ENCODE measurements around the gene IGF1.

IGF1 gene

DNA sequence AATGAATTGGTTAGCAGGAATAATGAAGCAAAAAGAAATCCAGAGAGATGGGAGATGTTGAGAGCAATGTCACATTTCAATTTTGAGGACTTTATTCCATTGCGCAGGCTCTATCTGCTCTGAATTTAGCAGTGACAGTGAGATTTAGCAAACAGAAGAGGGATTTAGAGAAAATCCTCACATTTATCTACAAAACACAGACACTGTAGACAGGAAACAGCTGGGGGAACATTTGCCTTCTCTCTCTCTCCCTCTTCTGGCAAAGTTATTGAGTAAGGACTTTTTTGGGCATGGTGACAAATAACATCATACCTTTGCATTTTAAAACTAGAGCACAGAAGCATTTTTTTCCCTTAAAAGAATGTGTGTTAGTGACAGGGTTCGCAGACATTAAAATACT, at the start of gene IGF1:
TSS of gene IGF1 (minus strand) at position 158 of the 400 bp plus-strand sequence. CDS start 182 bp downstream, outside the sequence.
- DNase-seq (ENCODE audit: low read depth in 3 of 3), result no peak

DNA sequence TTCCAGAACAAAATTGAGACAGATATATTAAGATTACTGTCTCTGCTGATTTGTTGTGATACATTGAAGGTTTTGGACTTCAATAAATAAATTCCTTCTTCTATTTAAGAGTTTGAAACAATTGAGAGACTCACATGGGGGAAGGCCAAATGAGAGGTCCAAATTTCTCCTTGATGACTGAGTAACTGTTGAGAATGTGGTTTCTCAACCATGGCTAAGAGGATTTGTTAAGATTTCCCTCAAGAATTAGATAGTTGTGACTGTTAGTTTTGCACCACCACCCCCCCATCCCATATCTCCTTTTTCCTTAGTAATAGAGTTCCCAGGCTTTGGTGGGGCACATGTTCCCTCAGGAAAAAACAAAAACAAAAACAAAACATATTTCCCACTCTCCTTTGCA, 47.7 kb upstream of the IGF1 start:
- DNase-seq (ENCODE audit: low read depth in 3 of 3), result no peak

DNA sequence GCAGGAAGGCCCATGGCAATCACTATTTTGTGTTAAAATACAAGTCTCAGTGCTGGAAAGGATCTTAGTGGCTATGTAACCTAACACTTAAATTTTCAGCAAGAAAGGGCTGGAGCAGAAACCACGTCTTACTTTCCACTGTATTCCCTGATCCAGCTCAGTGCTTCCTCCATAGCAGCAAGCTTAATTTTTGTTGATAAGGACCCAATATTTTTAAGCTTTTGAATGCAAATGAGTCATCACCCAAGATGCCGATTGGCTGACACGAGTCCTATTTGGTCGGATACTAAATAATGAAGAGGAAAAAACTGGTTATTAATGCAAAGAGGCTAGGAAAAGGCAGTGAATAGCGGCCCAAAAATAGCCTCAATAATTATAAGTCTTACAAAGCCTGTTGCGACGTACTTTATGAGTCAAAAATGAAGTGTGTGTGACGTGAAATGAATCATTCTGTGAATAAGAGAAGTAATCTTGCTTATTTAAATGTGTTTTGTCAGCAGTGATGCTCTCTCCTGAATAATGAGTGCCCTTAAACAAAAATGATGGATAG, 46.9 kb upstream of the IGF1 start:
- DNase-seq (ENCODE audit: low read depth in 3 of 3), result no peak

DNA sequence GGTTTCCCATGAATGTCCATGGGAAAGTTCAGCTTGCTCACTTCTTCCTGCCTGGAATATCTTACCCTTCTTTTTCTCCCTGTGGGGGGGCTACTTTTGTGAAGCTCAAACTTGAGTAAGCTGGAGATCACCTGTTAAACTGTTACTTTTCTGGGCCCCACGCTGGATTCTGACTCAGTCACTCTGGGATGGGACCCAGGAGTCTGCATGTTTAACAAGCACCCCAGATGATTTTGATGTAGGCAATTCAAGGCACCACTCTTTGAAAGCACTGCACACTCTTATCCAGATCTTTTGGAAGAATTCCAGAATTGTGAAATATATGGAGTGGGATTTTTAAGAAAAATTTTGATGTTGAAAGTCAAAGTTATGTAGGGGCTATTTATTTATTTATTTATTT, 46.3 kb upstream of the IGF1 start:
- DNase-seq (ENCODE audit: low read depth in 3 of 3), result no peak

DNA sequence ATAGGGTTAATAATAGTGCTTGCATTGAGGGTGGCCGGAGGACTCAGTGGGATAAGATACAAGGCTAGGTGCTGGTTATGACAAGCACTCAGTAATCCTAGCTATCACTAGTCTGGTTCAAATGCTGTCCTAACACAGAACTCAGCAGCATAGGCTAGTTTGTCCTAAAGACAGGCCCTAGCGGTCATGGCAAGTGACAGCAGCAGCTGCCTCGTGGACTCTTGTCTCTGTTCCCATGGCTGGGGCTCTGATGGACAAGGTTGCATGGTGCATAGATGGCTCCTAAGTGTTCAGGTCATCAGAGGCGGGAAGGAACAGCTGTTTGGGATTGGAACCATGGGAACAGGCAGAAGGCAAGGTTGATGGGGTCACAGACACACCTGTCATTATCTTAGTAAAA, 42.4 kb upstream of the IGF1 start:
- DNase-seq (ENCODE audit: low read depth in 3 of 3), result no peak

DNA sequence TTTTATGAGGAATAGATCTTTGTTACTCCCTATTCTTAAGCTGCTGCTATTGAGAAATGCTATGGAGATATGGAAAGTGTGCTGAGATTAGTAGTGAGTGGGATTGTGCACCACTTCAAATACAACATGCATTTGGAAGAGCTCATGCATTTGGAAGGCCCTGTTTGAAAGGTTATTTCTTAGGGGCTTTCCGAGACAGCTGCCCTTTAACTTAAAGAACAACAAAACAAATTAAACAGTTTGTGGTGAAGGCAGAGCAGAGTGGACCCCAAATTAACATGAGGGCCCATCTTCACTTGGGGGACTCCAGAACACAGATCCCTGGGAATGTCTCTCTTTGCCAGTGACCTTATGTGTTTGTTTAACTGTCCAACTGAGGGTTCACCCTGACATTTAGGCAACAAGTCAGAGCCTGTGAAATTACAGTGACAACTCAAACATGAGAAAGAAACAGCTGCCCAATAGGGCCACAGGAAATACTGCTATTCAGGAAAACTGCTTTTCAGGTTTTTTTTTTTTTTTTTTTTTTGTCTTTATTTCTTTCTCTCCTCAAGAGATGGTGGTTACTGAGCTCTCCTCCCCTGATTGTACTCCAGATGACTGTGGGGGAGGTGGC, 41.4 kb upstream of the IGF1 start:
- DNase-seq (ENCODE audit: low read depth in 3 of 3), result no peak

DNA sequence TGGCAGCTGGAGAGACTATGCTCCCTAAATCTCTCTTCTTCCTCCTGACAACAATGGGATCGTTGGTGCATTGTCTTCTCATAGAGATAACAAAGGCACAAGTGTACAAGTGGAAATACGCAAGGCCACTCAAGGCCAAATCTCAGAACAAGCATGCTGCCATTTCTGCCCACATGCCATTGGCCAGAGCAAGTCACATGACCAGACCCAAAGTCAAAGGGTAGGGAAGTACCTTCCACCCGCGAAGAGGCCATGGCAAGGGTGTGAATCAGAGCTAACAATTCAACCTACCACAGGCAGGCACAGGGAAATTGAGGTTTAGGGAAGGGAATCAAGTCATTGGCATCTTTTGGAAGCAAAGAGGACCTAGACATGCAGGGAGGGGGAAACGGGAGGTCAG, 38.5 kb upstream of the IGF1 start:
- DNase-seq (ENCODE audit: low read depth in 3 of 3), result no peak

DNA sequence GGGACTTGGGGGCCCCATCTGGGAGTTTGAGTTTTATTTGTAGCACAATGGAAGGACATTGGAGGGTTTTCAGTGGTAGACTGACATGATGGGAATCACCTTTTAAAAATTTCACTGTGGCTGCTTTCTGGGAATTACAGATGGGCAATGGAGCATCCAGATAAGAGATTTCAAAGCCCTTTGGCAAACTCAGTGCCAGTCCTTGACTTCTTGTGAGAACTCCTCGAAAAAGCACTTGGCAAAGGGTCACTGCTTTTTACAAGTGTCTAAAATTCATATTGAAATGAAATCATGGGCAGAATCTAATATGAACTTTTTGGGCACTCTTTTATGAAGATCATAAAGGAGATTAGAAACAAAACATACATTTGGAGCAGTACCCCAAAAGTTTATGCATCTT, 34.3 kb upstream of the IGF1 start:
- no peak for DNase-seq (ENCODE audit: low read depth in 3 of 3)

DNA sequence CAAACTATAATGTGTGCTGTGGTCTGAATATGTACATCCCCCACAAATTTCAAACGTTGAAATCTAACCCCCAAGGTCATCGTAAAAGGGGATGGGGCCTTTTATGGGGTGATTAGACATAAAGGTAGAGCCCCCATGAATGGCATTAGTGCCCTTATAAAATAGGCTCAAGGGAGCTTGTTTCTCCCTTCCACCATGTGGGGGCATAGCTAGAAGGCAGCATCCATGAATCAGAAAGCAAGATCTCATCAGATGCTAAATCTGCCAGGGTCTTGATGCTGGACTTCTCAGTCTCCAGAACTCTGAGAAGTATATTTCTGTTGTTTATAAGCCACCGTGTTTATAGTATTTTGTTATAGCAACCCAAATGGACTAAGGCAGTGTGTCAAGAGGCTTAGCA, 33.4 kb upstream of the IGF1 start:
- no peak for DNase-seq (ENCODE audit: low read depth in 3 of 3)

DNA sequence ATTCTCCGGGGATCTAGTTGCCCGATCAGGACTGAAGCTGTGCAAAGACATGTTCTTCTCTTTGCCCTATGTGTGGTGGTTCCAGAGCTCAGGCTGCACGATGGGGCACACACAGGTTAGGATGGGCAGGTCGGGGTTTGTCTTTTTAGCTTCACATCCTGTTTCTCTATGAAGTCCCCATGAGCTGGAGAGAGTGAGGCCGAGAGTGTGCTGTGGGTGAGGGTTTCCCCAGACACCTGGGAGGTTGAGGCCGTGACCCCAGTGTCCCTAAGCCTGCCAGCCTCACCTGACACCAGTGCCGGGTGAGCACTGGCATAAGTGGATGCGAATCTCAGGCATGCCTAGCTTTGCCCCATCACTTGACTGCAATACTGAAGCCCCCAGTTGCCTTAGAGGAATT, 32.9 kb upstream of the IGF1 start:
- no peak for DNase-seq (ENCODE audit: low read depth in 3 of 3)

DNA sequence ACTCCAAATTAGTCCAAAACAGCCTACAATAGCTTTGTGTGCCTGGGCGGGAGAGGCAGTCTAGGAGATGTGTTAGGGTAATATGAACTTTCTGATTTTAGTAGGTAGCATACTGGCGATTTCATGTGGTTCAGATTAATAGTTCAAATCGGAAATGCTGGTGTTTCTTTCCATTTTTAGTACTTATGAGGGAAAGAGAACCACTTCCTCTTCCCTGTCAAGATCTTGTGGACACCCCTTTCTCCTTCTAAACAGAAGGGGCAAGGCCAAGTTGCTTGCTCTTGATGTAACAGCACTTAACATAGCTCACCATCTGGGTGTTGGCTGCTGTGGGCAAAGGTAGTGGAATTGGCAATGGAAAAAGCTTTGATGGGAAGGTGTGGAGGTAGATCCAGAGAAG, 32.2 kb upstream of the IGF1 start:
- DNase-seq (ENCODE audit: low read depth in 3 of 3), result no peak

DNA sequence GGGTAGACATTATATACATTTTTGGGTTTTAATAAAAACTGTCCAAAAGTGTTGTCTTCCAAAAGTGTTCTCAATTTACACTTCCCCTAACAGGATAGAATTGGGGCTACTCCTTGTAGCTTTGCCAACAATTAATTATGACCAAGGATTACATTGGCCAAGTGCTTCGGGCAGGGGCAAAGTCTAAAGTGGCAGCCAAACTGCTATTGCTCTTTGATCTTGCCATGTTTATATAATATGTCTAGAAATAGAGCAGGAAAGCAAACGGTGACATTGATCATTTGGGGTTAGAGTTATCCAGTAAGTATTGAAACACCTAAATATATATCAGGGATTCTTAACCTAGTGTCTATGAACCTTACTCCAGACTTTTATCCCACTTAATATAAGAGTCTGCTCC, 31.2 kb upstream of the IGF1 start:
- DNase-seq (ENCODE audit: low read depth in 3 of 3), result no peak

DNA sequence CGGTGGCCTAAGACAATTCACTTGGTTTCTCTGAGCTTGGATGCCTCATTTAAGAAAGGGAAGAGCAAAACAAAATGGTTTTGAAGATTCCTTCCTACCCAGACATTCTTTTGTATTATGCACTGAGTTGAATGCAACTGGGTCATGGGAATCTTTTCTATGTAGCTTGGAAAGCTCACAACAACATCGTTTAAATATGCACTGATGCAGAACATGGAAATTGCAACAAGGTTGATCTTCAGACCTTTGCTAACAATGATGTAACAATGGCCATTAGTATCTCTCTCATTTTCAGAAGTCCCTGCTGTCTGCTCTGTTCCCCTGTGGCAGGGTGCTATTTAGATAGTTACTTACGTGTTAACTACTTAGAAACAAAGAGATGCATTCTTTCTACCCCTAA, 30.1 kb upstream of the IGF1 start:
- DNase-seq (ENCODE audit: low read depth in 3 of 3), result no peak

DNA sequence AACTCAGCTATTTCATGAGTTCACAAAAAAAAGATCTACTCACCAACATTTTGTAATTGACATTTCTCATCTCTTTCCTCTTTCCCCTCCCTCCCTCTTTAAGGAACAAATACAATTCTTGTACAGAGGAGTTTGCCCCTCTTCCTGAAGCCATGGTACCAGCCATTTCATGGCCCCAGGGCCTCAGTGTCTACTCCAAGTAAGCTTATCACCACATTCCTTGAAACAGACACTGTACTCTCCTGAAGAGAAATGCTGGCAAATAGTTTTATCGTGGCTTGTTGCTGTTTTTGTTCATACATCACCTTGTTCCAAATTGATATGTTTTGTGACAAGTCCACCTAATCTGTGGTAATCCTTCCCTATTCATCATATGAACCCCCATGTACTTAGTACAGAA, 29.7 kb upstream of the IGF1 start:
- no peak for DNase-seq (ENCODE audit: low read depth in 3 of 3)

DNA sequence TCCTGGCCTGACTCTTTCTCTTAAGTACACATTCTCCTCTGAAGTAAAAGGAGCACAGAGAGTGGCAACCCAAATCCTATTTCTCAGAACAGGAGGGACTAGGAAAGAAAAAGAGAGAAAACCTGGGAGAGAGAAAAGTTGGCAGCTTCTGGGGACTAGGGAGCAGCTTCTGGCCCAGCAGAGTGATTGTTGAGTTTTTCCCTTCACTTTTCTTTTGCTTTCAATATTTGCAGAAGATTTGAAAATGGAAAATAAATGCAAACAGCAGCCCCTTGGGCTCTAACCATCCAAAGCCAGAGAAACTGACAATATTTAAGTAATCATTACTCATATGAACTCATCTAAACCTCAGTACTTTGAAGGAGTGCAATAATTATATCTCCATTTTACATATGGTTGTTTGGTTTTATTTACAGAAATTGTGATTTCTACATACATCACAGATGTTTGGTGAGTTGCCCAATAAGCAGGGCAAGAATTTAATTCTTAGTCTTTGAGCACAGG, 28.8 kb upstream of the IGF1 start:
- DNase-seq (ENCODE audit: low read depth in 3 of 3), result no peak

DNA sequence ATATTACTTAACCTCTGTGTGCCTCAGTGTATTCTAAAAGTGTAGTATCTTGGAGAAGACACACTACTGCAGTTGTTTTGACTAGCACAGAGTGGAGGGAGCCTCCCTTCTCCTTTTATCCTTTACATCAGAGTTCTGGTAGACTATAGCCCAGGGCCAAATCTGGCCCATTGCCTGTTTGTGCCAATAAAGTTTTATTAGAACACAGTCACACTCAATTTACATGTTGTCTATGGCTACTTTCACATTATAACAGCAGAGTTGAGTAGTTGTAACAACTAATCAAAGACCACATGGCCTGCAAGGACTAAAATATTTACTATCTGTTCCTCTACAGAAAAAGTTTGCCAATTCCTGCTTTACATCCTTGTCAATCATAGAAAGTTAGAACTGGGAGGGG, 27.7 kb upstream of the IGF1 start:
- no peak for DNase-seq (ENCODE audit: low read depth in 3 of 3)

DNA sequence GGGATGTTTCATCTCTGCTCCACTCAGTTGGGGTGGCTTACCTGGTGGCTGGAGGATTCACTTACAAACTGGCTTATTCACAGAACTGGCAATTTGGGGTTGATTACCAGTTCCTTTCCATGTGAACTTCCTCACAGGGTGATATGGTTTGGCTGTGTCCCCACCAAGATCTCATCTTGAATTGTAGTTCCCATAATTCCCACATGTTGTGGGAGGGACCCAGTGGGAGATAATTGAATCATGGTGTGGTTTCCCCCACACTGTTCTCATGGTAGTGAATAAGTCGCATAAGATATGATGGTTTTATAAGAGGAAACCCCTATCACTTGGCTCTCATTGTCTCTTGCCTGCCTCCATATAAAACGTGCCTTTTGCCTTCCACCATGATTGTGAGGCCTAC, 26.9 kb upstream of the IGF1 start:
- no peak for DNase-seq (ENCODE audit: low read depth in 3 of 3)

DNA sequence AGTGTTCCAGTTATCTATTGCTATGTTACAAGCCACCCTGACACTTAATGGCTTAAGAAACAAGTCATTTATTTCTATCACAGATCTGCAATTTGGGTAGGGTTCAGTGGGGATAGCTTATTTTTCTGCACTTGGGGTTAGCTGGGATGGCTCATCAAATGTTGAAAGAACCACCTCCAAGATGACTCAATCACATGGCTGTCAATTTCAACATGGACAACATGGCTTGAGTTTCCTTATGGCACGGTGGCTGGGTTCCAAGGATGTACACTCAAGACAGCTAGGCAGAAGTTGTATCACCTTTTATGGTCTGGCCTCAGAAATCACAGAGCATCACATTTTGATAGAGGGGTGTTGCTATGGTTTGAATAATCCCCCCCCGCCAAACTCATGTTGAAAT, 24.5 kb upstream of the IGF1 start:
- no peak for DNase-seq (ENCODE audit: low read depth in 3 of 3)

DNA sequence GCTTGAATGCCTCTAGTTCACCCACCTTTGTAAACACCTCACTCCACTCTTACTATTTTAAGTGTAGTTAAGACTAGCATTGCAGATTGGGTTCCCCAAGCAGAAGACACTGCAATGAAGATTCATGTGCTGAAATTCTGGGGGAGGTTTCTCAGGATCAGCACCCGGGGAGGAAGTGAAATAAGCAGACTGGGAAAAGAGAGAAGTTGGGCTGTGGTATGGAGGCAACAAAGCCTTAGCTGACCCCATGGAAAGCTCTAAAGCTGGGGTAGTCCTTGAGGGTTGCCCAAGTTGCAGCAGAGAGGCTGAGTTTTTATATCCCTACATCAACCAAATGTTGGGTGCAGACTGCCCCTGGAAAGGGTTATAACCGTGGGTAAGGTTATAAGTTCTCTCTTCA, 23.9 kb upstream of the IGF1 start:
- DNase-seq (ENCODE audit: low read depth in 3 of 3), result no peak

DNA sequence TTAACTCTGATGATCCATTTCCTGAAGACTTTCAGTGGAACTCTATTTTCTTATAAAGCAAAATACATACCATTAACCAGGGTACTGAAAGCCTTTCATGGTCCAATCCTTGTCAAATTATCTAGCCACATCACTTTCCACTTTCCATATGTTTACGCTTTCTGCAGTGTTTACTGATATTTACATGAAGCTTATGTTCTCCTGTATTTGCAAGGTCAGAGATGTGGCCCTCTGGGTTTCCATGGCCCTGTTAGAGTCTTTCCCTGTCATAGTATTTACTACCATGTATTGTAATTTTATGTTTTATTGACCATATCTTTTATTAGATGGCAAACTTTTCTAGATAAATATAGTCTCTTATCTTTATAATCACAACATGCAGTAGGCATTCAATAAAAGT, 23.5 kb upstream of the IGF1 start:
- DNase-seq (ENCODE audit: low read depth in 3 of 3), result no peak

DNA sequence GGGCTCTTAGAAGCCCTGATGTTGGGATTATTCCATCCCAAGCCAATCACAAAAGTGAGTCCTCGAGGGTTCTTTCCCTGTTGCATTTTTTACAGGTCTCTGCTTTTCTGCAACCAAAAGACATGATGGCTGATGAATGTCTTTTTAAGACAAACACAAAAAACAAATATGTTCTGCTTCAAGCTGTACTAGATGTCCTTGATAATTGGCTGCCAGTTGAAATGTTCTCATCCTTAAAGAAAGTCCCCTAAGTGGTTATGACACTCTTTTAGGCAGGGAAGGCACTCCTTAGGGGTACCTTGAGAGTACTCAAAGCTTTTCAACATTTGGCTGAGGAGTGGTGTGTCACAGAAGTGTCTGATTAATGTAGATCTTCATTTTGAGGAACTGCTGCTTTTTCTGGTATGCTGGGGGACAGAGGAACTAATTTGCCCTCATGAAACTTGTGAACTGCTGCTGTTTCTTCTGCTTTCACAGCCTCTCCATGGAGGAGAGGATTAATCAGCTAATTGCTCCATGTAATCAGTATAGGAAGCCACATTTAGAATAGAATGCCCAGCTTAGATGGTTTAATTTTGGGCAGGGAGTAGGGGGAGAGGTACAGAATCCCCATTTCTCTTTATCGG, 22.8 kb upstream of the IGF1 start:
- DNase-seq (ENCODE audit: low read depth in 3 of 3), result no peak

DNA sequence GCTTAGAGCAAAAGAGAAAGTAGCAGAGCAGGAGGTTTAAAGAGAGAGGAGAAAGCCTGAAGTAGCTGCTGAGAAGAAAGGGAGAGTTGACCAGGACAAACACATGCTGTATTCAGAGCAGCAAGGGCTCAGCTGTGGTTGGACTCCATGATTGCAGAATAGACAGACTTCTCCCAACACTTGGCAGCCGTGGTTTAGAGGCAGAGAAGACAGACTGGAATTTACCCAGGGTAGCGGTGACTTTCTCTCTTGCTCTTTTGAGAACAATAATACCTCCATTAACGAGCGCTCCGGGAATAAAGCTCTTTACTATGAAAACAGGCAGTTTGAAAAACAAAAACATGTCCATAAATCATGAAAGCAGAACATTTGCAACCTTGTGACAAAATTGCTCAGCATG, 21.4 kb upstream of the IGF1 start:
- no peak for DNase-seq (ENCODE audit: low read depth in 3 of 3)

DNA sequence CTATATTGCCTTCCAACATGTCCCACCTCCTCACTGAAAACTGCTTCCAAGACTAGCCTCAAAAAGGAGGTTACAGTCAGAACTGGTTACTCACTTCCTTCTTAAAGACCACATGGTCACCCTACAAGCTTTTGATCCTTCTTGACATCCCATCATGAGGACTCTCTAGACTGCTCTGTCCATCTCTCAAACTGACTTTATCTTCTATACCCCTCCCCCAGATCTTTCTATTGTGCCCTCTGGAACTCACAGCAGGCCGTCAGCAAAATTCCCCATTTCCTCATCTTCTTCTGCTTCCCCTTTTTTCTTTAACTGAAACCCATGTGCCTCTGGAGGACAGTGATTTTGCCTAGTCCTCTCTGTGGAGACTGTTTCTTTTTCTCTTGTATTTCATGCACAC, 18.1 kb upstream of the IGF1 start:
- DNase-seq (ENCODE audit: low read depth in 3 of 3), result no peak

DNA sequence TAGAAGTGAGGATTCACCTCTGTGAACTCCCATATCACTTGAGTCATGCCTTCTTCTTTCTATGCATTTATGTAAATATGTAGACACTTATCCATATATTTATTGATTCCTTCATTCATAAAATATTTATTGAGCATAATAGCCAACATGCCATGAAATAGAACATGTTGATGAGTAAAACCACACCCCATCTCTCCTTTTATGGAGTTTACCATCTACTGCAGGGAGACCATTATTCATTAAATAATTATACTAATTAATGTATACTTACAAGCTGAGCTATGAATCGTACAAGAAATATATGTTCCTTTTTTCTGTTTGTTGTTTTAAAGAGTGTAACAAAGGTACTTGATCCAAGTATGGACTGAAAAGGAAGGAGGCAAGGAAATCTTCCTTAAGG, 17.4 kb upstream of the IGF1 start:
- no peak for DNase-seq (ENCODE audit: low read depth in 3 of 3)
